Caco-2 (cell line): Measurements from ENCODE around the gene NFAM1. TPM values are rescaled to one million over a fixed set of nuclear protein-coding genes. Genes with fewer than 3 reads are reported as not detected.

Experiments
- BruUV-seq: library from RNA; stranded (reverse); fragments of 400-500 nt; replicated peaks from 2 replicates; lab custom pipeline; 2021; lab: Mats Ljungman, UMichigan
- CTCF ChIA-PET: fragments of 300-600 bp; sonication (Branson Sonifier 250); formaldehyde crosslinking; loops from one replicate; lab custom pipeline; 2022; ENCODE audit warnings: antibody characterized with exemption; lab: Charles Lee
- POLR2A ChIA-PET: fragments of 300-600 bp; sonication (Branson Sonifier 250); formaldehyde crosslinking; loops from one replicate; lab custom pipeline; 2022; ENCODE audit warnings: antibody characterized with exemption; lab: Charles Lee
- DNase-seq, 2 experiments: peaks; one replicate each; pipeline versions ENCODE4 v3.0.0 to v3.0.0-alpha.2; 2020 to 2022
- H3K27me3 ChIP-seq: replicated peaks from 2 replicates; pipeline ENCODE4 v1.6.0; 2011; ENCODE audit warnings: low read length; ENCODE audit not compliant: control insufficient read depth, insufficient read depth
- H3K36me3 ChIP-seq: 2 replicates; pipeline ENCODE4 v1.5.1; 2011; ENCODE audit warnings: low read length; ENCODE audit not compliant: control insufficient read depth, insufficient read depth
- H3K4me1 ChIP-seq: fragments of 250-450 bp; sonication (Bioruptor Pico); 2 replicates; pipeline ENCODE4 v1.5.1; 2020; ENCODE audit warnings: mild to moderate bottlenecking
- H3K4me3 ChIP-seq: 2 replicates; pipeline ENCODE4 v1.5.1; 2011; ENCODE audit warnings: low read depth, mild to moderate bottlenecking, control low read depth, low read length
- H3K9me3 ChIP-seq: fragments of 250-450 bp; sonication (Bioruptor Pico); 2 replicates; pipeline ENCODE4 v1.5.1; 2020; ENCODE audit warnings: mild to moderate bottlenecking, moderate library complexity
- H3K27ac Mint-ChIP-seq: one replicate; pipeline ENCODE4 v1.8.0; 2022; ENCODE audit warnings: mixed read lengths; ENCODE audit not compliant: unreplicated experiment
- H3K27me3 Mint-ChIP-seq: one replicate; pipeline ENCODE4 v1.8.0; 2022; ENCODE audit warnings: mixed read lengths; ENCODE audit not compliant: insufficient read depth, unreplicated experiment
- H3K36me3 Mint-ChIP-seq: one replicate; pipeline ENCODE4 v1.8.0; 2022; ENCODE audit warnings: mild to moderate bottlenecking, mixed read lengths; ENCODE audit not compliant: insufficient read depth, unreplicated experiment
- H3K4me1 Mint-ChIP-seq: one replicate; pipeline ENCODE4 v1.8.0; 2022; ENCODE audit warnings: low read depth, mixed read lengths; ENCODE audit not compliant: unreplicated experiment
- H3K4me3 Mint-ChIP-seq: one replicate; pipeline ENCODE4 v1.8.0; 2022; ENCODE audit warnings: mild to moderate bottlenecking, moderate library complexity, mixed read lengths; ENCODE audit not compliant: unreplicated experiment
- H3K9me3 Mint-ChIP-seq: one replicate; pipeline ENCODE4 v1.8.0; 2022; ENCODE audit warnings: mixed read lengths; ENCODE audit not compliant: unreplicated experiment
- intact Hi-C: fragments of 100-400 bp; cut with micrococcal nuclease; formaldehyde crosslinking; loops from one replicate; pipeline ENCODE4 v1.10.0; 2022; ENCODE audit not compliant: unreplicated experiment
- total RNA-seq: library from RNA; stranded (reverse); gene quantifications from 2 replicates; pipeline ENCODE4 v1.2.3, GENCODE V29; 2022
- TF ChIP-seq, protein P1 (sequence below), 2 experiments: fragments of 200-600 bp in 1 of 2; IDR thresholded peaks; 1 replicate in 1 of 2; 2 replicates in 1 of 2; pipeline versions ENCODE4 v1.5.1 to v1.8.0; 2011 to 2022; ENCODE audit warnings: antibody characterized with exemption in 1 of 2, control low read depth in 1 of 2, inconsistent platforms in 1 of 2, low read depth in 1 of 2, low read length in 1 of 2, mild to moderate bottlenecking in 1 of 2, moderate library complexity in 1 of 2; ENCODE audit not compliant: insufficient read depth in 1 of 2, severe bottlenecking in 1 of 2, unreplicated experiment in 1 of 2

The NFAM1 gene
- total RNA-seq, 1 experiment from 2014 or later = not detected

DNA sequence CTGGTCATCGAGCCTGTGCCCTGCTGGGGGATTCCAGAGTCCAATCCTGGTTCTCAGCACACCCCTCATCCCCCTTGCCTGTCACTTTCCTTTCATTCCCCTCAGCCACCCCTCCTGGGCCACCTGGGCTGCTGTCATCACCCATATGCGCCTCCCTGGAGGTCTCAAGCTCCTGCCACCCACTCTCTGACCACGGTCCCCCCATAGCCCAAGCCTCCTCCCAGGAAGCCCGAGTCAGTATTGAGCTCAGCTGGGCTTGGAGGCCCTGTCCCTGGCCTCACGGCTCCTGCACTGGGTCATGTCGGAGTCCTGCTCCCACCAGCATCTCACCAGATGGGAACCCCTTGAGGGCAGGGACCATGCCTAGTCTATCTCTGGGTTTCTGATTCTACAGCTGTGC lies 44.6 kb downstream of the NFAM1 start:
- Mint-ChIP-seq H3K4me3 (no peak overlapping the region), H3K36me3 (no peaks in the 10 kb centered on the region), H3K27ac (no peak overlapping the region), H3K9me3 (no peaks in the 10 kb centered on the region), H3K27me3 (peaks cover 6% of the 10 kb centered on the region), H3K4me1 (no peaks in the 10 kb centered on the region)
- no peaks in the 10 kb centered on the region for H3K9me3 ChIP-seq
- H3K4me1 ChIP-seq = no peaks in the 10 kb centered on the region
- BruUV-seq = no TSS peak
- no peak overlapping the region for H3K4me3 ChIP-seq
- intact Hi-C loops = no loop called here
- no peaks in the 10 kb centered on the region for H3K36me3 ChIP-seq
- DNase-seq = no peak
- H3K27me3 ChIP-seq = no peaks in the 10 kb centered on the region
- POLR2A ChIA-PET = no interaction called here
- CTCF ChIA-PET = no interaction called here
- TF ChIP-seq, protein P1, sequence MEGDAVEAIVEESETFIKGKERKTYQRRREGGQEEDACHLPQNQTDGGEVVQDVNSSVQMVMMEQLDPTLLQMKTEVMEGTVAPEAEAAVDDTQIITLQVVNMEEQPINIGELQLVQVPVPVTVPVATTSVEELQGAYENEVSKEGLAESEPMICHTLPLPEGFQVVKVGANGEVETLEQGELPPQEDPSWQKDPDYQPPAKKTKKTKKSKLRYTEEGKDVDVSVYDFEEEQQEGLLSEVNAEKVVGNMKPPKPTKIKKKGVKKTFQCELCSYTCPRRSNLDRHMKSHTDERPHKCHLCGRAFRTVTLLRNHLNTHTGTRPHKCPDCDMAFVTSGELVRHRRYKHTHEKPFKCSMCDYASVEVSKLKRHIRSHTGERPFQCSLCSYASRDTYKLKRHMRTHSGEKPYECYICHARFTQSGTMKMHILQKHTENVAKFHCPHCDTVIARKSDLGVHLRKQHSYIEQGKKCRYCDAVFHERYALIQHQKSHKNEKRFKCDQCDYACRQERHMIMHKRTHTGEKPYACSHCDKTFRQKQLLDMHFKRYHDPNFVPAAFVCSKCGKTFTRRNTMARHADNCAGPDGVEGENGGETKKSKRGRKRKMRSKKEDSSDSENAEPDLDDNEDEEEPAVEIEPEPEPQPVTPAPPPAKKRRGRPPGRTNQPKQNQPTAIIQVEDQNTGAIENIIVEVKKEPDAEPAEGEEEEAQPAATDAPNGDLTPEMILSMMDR (IDR thresholded peaks at IDR 0.05; ENCODE audit: insufficient read depth in 1 of 2, low read depth in 1 of 2, low read length in 1 of 2, severe bottlenecking in 1 of 2, unreplicated experiment in 1 of 2) = no peak

DNA sequence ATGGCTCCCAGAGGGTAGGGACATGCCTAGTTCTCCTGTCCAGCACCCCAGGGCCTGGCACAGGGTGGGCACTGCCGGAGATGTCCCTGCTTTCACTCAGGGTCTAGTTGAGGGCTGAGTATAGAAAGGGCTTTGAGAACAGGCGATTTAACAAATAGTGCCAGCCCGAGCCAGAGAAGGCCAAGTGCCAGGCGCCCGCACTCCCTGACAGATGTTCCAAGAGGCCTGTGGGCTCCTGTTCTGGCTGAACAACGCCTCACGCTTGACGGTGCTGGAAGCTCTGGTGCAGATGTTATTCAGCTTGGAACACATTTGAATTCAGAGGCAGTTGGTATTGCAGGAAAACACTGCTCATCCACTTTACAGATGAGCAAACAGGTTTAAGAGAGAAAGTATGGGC lies 46.5 kb downstream of the NFAM1 start:
- BruUV-seq = no TSS peak

DNA sequence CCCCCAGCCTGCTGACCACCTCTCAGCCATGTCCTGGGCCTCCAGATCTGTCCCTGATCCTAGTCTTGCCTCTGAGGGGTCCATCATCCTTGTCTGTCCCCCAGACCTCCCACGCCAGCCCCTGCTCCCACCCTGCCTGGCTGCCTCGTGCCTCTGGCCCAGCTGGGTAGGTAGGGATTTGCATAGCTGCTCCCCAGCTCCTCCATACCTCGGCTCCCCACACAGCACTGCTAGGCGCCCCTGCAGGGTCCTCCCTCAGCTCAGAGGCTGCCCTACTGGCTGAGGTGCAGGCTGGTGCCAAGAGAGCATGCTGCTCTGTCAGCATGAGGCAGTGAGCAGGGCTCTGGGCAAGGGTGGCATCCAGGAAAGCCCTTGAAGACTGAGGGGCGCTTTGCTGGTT lies 47.7 kb downstream of the NFAM1 start:
- no peak for DNase-seq
- Mint-ChIP-seq H3K4me3 (no peak overlapping the region), H3K4me1 (peaks cover 7% of the 10 kb centered on the region), H3K27me3 (no peaks in the 10 kb centered on the region), H3K27ac (no peak overlapping the region), H3K9me3 (no peaks in the 10 kb centered on the region), H3K36me3 (no peaks in the 10 kb centered on the region)
- intact Hi-C loops = loop anchor here (5.0 kb wide), 1 partner anchor 53 kb away; no protein-coding TSS in a partner anchor
- no peak overlapping the region for H3K4me3 ChIP-seq
- no peaks in the 10 kb centered on the region for H3K4me1 ChIP-seq
- ChIA-PET CTCF (no interaction called here), POLR2A (no interaction called here)
- BruUV-seq = no TSS peak
- H3K9me3 ChIP-seq = no peaks in the 10 kb centered on the region
- H3K27me3 ChIP-seq = no peaks in the 10 kb centered on the region
- no peaks in the 10 kb centered on the region for H3K36me3 ChIP-seq
- TF ChIP-seq, protein P1 (IDR thresholded peaks at IDR 0.05; ENCODE audit: insufficient read depth in 1 of 2, low read depth in 1 of 2, low read length in 1 of 2, severe bottlenecking in 1 of 2, unreplicated experiment in 1 of 2) = no peak

More for the DNA sequence above, 46.5 kb downstream of the NFAM1 start:
- H3K27me3 Mint-ChIP-seq = no peaks in the 10 kb centered on the region
- Histone ChIP-seq H3K4me1 (no peaks in the 10 kb centered on the region), H3K27me3 (no peaks in the 10 kb centered on the region), H3K36me3 (no peaks in the 10 kb centered on the region), H3K9me3 (no peaks in the 10 kb centered on the region), H3K4me3 (no peak overlapping the region)
- DNase-seq = no peak
- no peaks in the 10 kb centered on the region for H3K36me3 Mint-ChIP-seq
- TF ChIP-seq, protein P1 (IDR thresholded peaks at IDR 0.05; ENCODE audit: insufficient read depth in 1 of 2, low read depth in 1 of 2, low read length in 1 of 2, severe bottlenecking in 1 of 2, unreplicated experiment in 1 of 2) = no peak
- intact Hi-C loops = no loop called here
- H3K9me3 Mint-ChIP-seq = no peaks in the 10 kb centered on the region
- no peak overlapping the region for H3K4me3 Mint-ChIP-seq
- ChIA-PET CTCF (no interaction called here), POLR2A (no interaction called here)
- peaks cover 2% of the 10 kb centered on the region for H3K4me1 Mint-ChIP-seq
- H3K27ac Mint-ChIP-seq = no peak overlapping the region
